Measurements from ENCODE around the gene RAB3GAP1.

DNA sequence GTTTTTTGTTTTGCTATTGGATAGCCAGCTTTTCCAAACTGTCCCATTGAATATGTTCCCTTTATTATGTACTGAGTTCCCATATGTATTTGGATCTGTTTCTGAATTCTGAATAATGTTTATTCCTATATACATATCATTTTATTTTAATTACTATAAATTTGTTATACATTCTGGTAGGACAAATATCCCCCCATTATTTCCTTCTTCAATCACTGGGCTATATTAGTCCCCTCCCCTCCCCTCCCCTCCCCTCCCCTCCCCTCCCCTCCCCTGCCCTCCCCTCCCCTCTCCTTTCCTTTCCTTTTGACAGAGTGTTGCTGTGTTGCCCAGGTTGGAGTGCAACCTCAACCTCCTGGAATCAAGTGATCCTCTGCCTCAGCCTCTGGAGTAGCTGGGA is 26.3 kb downstream of the RAB3GAP1 start:
- no peak for TF ChIP-seq CTCF (IDR thresholded peaks at IDR 0.05)
- no peak for TF ChIP-seq EP300 (IDR thresholded peaks at IDR 0.05; ENCODE audit: low read depth)
